Right cardiac atrium (tissue), 5 donors: ENCODE results near the gene KDM2B. TPM values are rescaled to one million over a fixed set of nuclear protein-coding genes. Genes with fewer than 3 reads are reported as not detected.

Experiments used
- ATAC-seq, 2 donors: fragments of 200-7000 bp; cut with Tn5 transposase; one replicate each; pipeline versions ENCODE4 v1.8.0 to v1.9.1; 2020; ENCODE audit warnings: moderate library complexity in 2 of 2, mild to moderate bottlenecking in 1 of 2
- DNase-seq, 3 donors: peaks; one replicate each; pipeline ENCODE4 v3.0.0-alpha.2; 2020
- H3K27ac ChIP-seq: one replicate; pipeline ENCODE4 v1.5.1; 2013; ENCODE audit warnings: mild to moderate bottlenecking, low read length, control low read depth, moderate library complexity
- H3K27me3 ChIP-seq: one replicate; pipeline ENCODE4 v1.6.1; 2013; ENCODE audit not compliant: control insufficient read depth, insufficient read depth
- H3K4me1 ChIP-seq: one replicate; pipeline ENCODE4 v1.6.1; 2013; ENCODE audit warnings: low read length; ENCODE audit not compliant: control insufficient read depth, insufficient read depth
- H3K4me3 ChIP-seq: one replicate; pipeline ENCODE4 v1.5.1; 2013; ENCODE audit warnings: low read length, control low read depth
- H3K9me3 ChIP-seq: one replicate; pipeline ENCODE4 v1.6.1; 2013; ENCODE audit warnings: low read length; ENCODE audit not compliant: control insufficient read depth
- WGBS: extraction: QIAGEN DNeasy Blood & Tissue Kit; methylation state at CpG from one replicate; pipeline ENCODE4 v1.1.7; 2013; 5-methylcytosine and 5-hydroxymethylcytosine counted together
- intact Hi-C, 4 donors: fragments of 100-400 bp; cut with DNase I; formaldehyde crosslinking; loops; one replicate each; pipeline versions ENCODE4 v1.11.0 to v1.14.0; 2022 to 2023
- polyA plus RNA-seq: library from polyadenylated mRNA; stranded (reverse); fragments of 200-250 nt; gene quantifications from one replicate; pipeline ENCODE4 v1.2.3, GENCODE V29; 2013
- total RNA-seq, 4 donors: library from RNA; stranded (reverse); fragmentation: NEBNext Ultra II Directional; extraction: Animal tissue kit (Norgen Biotek cat#: 25700); gene quantifications; one replicate each; pipeline ENCODE4 v1.2.1, GENCODE V29; 2021
- donor health status: healthy with polysubstance abuse.
- donor health status: DM: no; HTN: yes; CAD: no.
- donor health status: DM: no; HTN: no; CAD: no.
- donor health status: DM: no; HTN: yes; CAD: no; lungs with severe emphysema.
- donor health status: DM: yes; HTN: yes; CAD: no.

The KDM2B gene
- total and polyA plus RNA-seq, 5 donors: 6.1 to 16.0 (median 13.0) TPM

- H3K9me3 ChIP-seq: no peaks in the 10 kb centered on the region
- WGBS: 76% methylated on average over 13 of the region's 13 CpGs
- ATAC-seq (peak in 1 of 2 donors; percentile 5), DNase-seq (peak in 1 of 3 donors; percentile 40)
- no peaks in the 10 kb centered on the region for H3K27me3 ChIP-seq
- intact Hi-C loops: no loop called here
- no peak overlapping the region for H3K27ac ChIP-seq
- H3K4me3 ChIP-seq: no peak overlapping the region
- peaks cover under 1% of the 10 kb centered on the region for H3K4me1 ChIP-seq
Observed at GRCh38 chr12:121575952-121576625, 4.7 kb downstream of the KDM2B start.

DNA sequence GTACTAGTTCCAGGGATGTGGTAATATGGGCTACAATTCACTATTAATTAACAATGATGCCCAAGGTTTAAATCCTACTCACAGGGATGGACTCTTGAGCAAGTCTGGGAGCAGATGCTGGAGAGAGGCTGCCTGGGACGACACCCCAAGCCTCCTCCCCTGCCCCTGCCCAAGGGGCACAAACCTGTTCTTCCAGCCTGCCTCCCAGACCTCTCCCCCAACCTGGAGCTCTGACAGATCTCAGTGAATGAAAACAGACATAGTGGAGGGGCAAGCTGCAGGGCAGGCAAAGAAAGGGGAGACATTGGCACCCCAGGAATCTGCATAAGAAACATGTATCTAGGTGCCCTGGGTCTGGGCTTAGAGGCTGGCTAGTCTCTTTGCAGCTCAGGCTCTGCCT is 5.8 kb downstream of the KDM2B start:
- ATAC-seq: no peak
- intact Hi-C loops: no loop called here
- no peak overlapping the region for H3K4me3 ChIP-seq
- DNase-seq: no peak
- H3K4me1 ChIP-seq: no peaks in the 10 kb centered on the region
- H3K27ac ChIP-seq: no peak overlapping the region
- WGBS: 81% methylated on average over 1 of the region's 1 CpG
- H3K9me3 ChIP-seq: no peaks in the 10 kb centered on the region
- H3K27me3 ChIP-seq: no peaks in the 10 kb centered on the region

- intact Hi-C loops: no loop called here
- 90% methylated on average over 11 of the region's 11 CpGs for WGBS
- no peak for ATAC-seq
- H3K4me1 ChIP-seq: peaks cover 2% of the 10 kb centered on the region
- no peak for DNase-seq
- no peak overlapping the region for H3K4me3 ChIP-seq
- H3K27ac ChIP-seq: no peak overlapping the region
- H3K27me3 ChIP-seq: no peaks in the 10 kb centered on the region
- no peaks in the 10 kb centered on the region for H3K9me3 ChIP-seq
Observed at GRCh38 chr12:121574025-121574424, 6.8 kb downstream of the KDM2B start.

GRCh38 chr12:121571920-121572319 is 8.9 kb downstream of the KDM2B start:
- no peak for DNase-seq
- WGBS: 96% methylated on average over 9 of the region's 9 CpGs

GRCh38 chr12:121570467-121571283 is 10.1 kb downstream of the KDM2B start:
- H3K9me3 ChIP-seq: no peaks in the 10 kb centered on the region
- 78% methylated on average over 5 of the region's 5 CpGs for WGBS
- H3K4me3 ChIP-seq: no peak overlapping the region
- H3K4me1 ChIP-seq: peaks cover 5% of the 10 kb centered on the region
- DNase-seq: no peak
- ATAC-seq: no peak
- H3K27ac ChIP-seq: no peak overlapping the region
- no peaks in the 10 kb centered on the region for H3K27me3 ChIP-seq
- intact Hi-C loops: no loop called here

More at GRCh38 chr12:121571920-121572319, 8.9 kb downstream of the KDM2B start:
- Histone ChIP-seq H3K9me3 (no peaks in the 10 kb centered on the region), H3K27me3 (no peaks in the 10 kb centered on the region), H3K4me1 (peaks cover 5% of the 10 kb centered on the region), H3K4me3 (no peak overlapping the region), H3K27ac (no peak overlapping the region)
- no peak for ATAC-seq
- intact Hi-C loops: no loop called here

DNA sequence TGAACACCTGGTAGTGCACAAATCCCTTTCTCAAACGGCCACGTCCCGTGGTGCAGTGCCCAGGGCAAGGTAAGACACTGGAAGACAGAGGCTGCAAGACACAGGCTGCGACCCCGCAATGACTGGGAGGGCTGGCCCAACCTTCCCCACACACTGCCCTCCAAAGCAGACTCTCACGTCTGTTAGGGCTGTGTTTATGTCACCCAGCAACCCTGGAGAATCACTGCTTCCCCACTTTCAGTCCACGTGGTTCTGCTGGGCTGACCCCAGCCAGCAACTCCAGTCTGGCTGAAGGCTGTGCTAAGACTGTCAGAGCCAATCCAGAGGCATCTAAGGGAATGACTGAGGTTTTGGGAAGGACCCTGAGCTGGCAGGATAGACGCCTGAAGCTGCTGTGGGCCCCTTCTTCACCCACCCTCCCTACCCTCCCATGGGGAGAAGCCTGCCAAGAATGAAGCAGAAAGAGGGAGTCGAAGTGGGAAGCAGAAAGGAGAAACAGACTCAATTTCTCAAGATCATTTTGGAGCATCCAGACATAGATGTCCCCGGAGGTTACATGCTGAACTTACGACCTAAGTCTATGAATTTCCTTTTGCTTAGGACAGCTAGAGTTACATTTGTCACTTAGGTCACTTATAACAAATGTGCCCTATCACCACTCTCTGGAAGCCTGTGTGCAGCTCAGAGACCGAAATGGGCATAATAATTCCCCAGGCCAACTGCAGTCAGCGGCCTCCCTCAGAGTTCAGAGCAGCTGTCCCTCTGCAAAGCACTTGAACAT is 11.7 kb downstream of the KDM2B start:
- intact Hi-C loops: no loop called here
- Histone ChIP-seq H3K27me3 (no peaks in the 10 kb centered on the region), H3K4me3 (no peak overlapping the region), H3K9me3 (no peaks in the 10 kb centered on the region), H3K27ac (peak overlapping the region; percentile 21), H3K4me1 (peaks cover 5% of the 10 kb centered on the region)
- WGBS: 35% methylated on average over 13 of the region's 13 CpGs
- peak; percentile 92 for ATAC-seq
- peak; percentile 58 to 78 (median 71) for DNase-seq

DNA sequence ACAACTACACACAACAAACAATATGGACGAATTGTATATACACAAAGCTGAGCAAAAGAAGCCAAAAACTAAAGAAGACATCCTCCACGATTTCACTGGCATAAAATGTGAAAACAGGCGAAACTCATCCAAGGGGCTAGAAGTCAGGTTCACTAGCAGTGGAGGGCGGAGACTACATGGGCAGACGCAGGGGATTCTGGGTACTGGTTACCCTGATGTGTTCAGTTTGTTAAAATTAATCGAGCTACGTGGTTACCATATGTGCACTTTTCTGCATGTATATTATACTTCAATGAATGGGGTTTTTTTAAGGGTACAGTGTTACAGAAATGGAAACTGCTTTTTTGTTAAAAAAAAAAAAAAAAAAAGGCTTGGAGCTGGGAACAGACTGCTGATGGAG is 12.3 kb downstream of the KDM2B start:
- Histone ChIP-seq H3K27ac (no peak overlapping the region), H3K4me1 (peaks cover 5% of the 10 kb centered on the region), H3K27me3 (no peaks in the 10 kb centered on the region), H3K9me3 (no peaks in the 10 kb centered on the region), H3K4me3 (no peak overlapping the region)
- intact Hi-C loops: no loop called here
- 69% methylated on average over 7 of the region's 7 CpGs for WGBS
- no peak for ATAC-seq
- DNase-seq: no peak

GRCh38 chr12:121565076-121565475 is 15.7 kb downstream of the KDM2B start:
- H3K27ac ChIP-seq: no peak overlapping the region
- H3K4me3 ChIP-seq: no peak overlapping the region
- no peak for DNase-seq
- no peak for ATAC-seq
- no peaks in the 10 kb centered on the region for H3K9me3 ChIP-seq
- WGBS: 82% methylated on average over 7 of the region's 7 CpGs
- intact Hi-C loops: no loop called here
- no peaks in the 10 kb centered on the region for H3K27me3 ChIP-seq
- H3K4me1 ChIP-seq: peaks cover 5% of the 10 kb centered on the region

DNA sequence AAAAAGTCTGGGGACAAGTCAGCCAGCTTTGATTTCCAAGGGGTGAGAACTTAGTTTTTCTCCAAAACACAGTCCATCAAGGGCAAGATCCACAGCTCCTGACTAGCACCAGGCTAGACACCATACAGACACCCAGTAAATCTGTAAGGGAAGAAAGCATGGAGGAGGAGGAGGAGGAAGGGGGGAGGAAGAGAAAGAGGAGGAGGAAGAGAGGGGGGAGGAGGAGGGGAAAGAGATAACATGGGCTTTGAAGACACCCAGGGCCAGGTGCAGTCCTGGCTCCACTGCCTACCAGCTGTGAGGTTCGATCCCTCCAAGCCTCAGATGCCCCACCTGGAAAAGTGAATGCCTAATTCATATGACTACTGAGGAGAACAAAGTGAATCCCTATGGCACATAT is 18.3 kb downstream of the KDM2B start:
- intact Hi-C loops: no loop called here
- Histone ChIP-seq H3K27me3 (no peaks in the 10 kb centered on the region), H3K27ac (no peak overlapping the region), H3K4me3 (no peak overlapping the region), H3K9me3 (no peaks in the 10 kb centered on the region), H3K4me1 (no peaks in the 10 kb centered on the region)
- ATAC-seq (no peak), DNase-seq (no peak)
- 93% methylated on average over 1 of the region's 1 CpG for WGBS

GRCh38 chr12:121561009-121561395 is 19.8 kb downstream of the KDM2B start:
- Histone ChIP-seq H3K9me3 (no peaks in the 10 kb centered on the region), H3K27me3 (no peaks in the 10 kb centered on the region), H3K4me1 (no peaks in the 10 kb centered on the region), H3K27ac (no peak overlapping the region), H3K4me3 (no peak overlapping the region)
- intact Hi-C loops: no loop called here
- WGBS: 84% methylated on average over 16 of the region's 16 CpGs
- no peak for ATAC-seq
- no peak for DNase-seq
